ENCODE results near the gene KRT2.

KRT2 gene

GRCh38 chr12:52641468-52641867 is 10.5 kb downstream of the KRT2 start:
- H3K27ac ChIP-seq, result no peak overlapping the region
- TF ChIP-seq CTCF (conservative IDR thresholded peaks at IDR 0.05), result no peak
- no peak for TF ChIP-seq ZFX (IDR thresholded peaks at IDR 0.05)

- no peak for TF ChIP-seq CTCF (conservative IDR thresholded peaks at IDR 0.05)
- TF ChIP-seq ZFX (IDR thresholded peaks at IDR 0.05), result no peak
- no peak overlapping the region for H3K27ac ChIP-seq
Observed at GRCh38 chr12:52637299-52637698, 14.7 kb downstream of the KRT2 start.

- no peak overlapping the region for H3K27ac ChIP-seq
- TF ChIP-seq CTCF (conservative IDR thresholded peaks at IDR 0.05) (no peak), ZFX (IDR thresholded peaks at IDR 0.05) (no peak)
Observed at GRCh38 chr12:52636592-52637258, 15.3 kb downstream of the KRT2 start.

- TF ChIP-seq ZFX (IDR thresholded peaks at IDR 0.05), result no peak
- TF ChIP-seq CTCF (conservative IDR thresholded peaks at IDR 0.05), result no peak
- no peak overlapping the region for H3K27ac ChIP-seq
Observed at GRCh38 chr12:52636189-52636588, 15.8 kb downstream of the KRT2 start.

- no peak for TF ChIP-seq CTCF (conservative IDR thresholded peaks at IDR 0.05)
- no peak for TF ChIP-seq ZFX (IDR thresholded peaks at IDR 0.05)
- H3K27ac ChIP-seq, result peak overlapping the region; percentile 5
Observed at GRCh38 chr12:52634266-52635056, 17.6 kb downstream of the KRT2 start.

- peak overlapping the region; percentile 5; the same call in 1 of the 2 replicates for H3K27ac ChIP-seq
- no peak for TF ChIP-seq CTCF (conservative IDR thresholded peaks at IDR 0.05)
Observed at GRCh38 chr12:52633383-52633782, 18.6 kb downstream of the KRT2 start.

GRCh38 chr12:52632656-52633055 is 19.4 kb downstream of the KRT2 start:
- TF ChIP-seq ZFX (IDR thresholded peaks at IDR 0.05) (no peak), CTCF (conservative IDR thresholded peaks at IDR 0.05) (no peak)
- 0 out of 2 replicates have a peak overlapping the region, but pooled peaks have one; percentile 69 for H3K27ac ChIP-seq
